Fibroblast of skin of right biceps (primary cell): Measurements from ENCODE around the gene PHF14.

Experiments
- DNase-seq: peaks from one replicate; pipeline ENCODE4 v3.0.0-alpha.2; 2013

PHF14 gene

DNA sequence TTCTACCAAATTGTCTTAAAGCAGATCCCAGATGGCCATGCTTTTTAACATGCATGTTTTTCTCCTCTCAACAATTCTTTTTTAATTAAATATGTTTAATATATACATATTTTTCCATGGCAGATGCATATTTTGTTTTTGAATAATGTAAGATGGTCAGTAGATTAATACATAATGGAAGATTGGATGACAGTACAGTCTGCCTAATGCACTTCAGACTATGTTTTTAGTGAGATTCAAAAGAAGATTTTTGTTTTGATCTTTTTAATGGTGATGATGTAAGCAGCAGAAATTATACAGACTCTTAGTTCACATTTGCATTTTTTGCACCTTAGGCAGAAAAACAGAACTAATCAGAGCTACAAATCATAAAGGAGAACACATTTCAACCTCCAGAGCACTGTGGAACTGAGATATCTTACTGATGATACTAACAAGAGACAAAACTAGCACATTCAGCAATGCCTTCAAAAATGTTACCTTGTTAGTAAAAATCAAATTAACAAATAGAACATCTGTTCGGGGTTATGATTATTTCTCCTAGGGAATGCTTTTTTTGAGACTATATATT, 203.4 kb downstream of the PHF14 start:
- no peak for DNase-seq

DNA sequence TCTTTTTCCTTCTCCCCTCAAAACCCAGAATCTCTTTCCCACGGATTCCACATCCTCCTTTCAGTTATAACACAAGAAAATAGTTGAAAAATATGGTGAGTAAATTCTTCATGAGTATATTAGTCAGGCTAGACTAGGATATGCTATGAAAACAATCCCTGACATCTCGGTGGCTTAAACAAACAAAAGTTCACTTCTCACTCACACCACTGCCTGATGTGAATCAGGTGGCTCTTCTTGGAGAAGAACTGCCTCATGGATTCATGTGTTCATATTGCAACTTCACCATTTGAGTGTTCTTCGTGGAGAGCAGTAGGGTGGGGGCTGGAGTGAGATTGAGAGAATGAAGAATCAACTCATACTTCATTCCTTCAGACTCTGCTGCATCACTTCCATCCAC, 204.1 kb downstream of the PHF14 start:
- DNase-seq: peak; percentile 28

DNA sequence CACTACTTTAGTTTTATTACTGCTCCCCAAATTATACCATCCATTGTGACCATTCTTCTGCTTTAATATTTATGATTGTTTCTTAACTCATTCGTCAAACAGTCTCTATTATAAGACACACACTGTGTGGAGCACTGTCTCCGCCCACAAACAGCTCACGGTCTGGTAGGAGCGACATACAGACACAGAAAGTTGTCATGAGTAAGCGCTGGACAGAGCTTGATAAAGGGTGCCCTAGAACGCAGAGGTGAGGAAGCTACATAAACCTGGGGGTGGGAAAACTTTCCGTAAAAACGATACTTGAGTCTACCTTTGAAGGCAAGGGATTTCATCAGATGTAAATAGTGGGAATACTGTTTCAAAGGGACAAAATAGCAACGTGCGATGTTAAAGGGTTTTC, 207.9 kb downstream of the PHF14 start:
- DNase-seq: no peak

DNA sequence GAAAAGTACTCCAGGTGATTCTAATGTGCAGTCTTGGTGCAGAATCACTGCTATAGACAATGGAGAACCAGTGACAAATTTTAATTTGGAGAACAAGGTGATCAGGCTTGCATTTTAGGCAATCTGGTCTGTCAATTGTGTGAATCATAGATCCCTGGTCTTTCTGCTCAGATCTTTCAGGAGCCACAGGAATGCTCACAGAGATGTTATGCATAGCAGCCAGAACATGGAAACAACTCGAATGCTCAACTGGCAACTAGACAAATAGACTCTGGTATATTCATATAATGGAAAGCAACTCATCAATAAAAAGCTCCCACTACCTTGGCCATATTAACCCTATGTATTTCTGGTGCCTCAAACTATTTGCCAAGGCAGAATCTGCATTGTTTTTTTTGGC, 209.1 kb downstream of the PHF14 start:
- DNase-seq: peak; percentile 61

DNA sequence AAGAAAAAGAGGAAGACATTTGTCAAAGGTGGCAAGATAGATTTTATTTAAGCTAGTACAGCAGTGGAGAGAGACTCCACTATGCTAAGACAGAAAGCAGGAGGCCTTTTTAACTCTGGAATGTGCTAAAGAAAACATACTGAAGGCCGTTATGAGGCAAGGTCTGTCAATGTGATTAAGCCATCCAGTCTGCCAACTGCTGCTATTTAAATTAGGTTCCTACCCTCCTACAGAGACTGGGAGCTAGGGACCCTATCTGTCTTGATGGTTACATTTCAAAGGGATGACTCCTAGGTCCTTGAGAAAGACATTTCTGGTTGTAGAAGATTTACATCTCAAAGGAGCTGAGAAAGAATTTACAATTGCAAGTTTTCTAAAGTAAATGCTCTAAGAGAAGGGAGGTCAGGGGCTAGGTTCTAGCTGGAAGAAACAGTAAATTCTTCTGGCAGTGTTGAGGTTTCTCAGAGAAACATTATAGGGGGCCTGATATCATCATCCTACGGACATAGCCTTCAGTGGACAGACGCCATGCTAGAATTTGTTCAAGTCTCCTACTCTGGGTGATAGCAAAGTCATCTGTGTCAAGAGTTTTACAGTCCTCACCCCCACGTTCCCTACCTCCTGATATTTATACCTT, 211.6 kb downstream of the PHF14 start:
- peak; percentile 67 for DNase-seq

DNA sequence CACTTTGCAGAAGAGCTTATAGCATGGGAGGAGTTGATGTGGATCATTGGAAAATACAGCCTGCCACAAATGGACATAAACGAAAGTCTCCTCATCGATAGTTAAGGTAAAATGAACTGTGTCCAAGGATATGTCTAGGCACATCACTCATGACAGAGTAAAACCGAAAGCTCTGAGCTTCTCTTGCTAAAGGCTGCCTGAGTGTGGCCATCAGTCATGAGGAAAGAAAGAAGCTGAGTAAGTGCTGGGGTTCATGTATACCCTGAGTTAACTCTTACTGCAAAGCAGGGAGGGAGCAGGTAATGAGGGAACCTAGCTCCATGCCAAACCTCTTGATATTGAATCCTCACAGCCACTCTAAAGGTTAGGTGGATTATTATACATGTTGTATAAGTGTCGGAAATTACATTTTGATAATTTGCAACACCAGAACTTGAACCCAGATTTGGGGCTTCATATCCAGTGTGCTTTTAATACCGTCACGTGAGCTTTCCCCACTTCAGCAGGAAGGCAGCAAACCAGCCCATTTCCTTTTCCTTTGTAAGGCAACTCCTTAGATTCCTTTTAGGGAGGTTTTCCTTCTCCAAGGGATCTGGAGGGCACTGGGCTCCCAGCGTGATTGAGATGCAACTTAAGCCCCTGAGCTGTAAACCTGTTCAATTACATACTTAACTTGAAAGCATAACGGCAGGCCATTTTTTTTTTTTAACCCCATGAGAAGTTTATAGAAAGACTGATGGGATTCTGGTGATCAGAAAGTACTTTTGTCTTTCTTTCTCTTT, 215.0 kb downstream of the PHF14 start:
- no peak for DNase-seq

DNA sequence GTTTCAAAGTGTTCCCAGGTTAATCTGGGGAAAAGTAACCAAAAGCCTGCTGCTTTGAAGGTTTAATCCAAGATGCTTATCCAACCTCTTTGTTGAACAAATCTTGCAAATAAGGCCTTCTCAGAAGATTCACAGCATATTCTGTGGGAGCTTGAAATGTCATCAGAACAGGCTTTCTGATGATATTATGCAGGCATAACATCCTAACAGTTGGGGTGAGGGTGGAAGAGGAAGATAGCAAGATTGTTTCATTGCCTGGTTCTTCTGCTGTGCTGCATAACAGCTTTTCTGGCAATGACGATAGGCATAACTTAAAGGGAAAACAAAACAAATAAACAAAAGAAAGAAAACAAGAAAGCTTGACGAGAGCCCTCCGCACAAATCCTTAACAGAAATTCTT, 217.4 kb downstream of the PHF14 start:
- DNase-seq: no peak

DNA sequence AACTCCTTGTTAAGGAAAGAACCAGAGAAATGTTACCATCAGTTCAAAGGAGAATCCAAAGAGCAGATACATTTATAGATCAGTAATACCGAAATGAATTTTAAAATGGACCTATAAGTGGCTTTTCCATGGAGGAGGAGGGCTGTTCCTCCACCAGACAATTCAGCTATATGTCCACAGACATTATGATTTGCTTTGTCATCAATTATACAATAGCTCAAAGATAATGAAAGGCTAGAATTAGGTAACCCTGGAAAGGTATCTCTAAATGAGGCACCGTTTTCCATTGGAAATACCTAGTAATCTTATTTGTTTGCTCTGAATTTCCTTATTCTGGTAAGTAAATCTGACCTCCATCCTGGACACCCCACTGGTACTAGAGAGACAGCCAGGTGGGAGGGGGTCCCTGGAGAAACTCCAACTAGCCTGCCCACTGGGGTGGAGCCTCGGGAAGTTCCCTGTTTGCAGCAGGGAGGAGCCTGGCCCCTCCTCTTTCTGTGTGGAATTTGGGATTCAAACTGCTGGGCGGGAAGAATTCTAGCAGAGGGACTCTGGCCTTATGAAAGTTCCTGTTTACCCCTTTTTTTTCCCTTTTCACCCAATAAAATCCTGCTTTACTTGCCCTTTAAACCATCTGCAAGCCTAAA, 218.0 kb downstream of the PHF14 start:
- no peak for DNase-seq

DNA sequence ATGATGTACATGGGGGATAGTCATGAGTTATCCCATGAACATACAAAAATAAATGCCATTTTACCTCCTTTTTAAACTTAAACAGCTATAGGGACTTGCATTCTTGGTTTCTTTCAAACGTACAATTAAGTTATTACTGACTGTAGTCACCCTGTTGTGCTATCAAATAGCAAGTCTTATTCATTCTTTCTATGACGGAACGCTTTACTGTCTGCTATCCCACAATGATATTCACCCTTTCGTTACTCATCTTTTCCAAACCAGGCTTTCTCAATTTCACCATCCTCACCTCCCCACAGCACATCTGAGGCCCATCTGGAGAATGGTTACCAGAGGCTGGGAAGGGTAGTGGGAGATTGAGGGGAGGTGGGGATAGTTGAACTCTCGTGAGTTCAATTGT, 218.8 kb downstream of the PHF14 start:
- peak; percentile 49 for DNase-seq

DNA sequence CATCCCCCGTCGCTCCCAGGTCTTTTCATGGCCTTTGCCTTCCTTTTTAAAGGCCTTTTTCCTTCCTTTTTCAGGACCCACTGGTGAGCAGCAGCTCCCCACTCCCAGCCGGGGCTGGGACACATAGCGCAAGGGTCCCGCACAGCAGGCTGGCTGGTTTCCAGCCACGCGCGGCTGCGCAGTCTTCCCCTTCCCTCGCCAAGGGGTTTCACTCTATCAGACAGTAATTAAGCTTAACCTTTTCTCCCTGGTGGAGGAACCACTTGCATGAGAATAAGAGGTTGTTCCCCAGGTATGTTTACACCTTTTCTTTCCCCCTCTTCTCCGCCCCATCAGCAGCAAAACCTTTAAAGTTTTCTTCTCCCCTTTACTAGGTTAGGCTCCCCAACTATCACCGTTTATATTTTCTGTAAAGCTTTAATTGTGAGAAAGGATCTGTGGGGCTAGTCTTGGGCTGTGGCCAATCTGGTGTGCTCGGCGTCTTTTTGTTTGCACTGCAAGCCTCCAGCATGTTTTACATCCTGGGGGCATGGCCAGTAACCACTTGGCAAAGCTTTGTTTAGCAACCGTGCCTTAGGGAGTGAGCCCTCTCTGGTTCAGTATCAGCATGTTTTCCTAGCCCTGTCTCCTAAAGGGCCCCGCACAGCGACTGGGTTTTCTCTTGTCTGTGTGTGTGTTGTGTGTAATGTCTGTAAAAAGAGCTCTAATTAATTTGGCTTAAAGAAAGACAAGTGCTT, 219.6 kb downstream of the PHF14 start:
- DNase-seq: peak; percentile 25

DNA sequence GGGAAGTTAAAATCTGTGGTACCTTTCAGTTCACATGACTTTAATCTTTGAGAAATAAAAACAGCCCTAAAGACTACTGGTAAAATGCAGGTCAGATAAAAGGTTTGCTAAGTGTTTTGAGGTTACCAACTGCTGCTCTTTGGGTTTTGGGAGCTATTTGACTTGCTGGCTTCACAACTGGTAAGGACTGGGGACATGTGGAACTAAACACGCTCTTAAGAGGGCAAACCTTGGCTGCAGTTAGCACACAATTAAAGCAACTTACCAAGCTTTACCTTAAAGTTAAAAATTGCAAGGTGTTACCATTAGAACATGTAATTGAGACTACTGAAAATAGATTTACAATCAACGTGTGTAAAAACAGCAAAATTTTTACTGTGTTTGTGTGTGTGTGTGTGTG, 220.2 kb downstream of the PHF14 start:
- no peak for DNase-seq

DNA sequence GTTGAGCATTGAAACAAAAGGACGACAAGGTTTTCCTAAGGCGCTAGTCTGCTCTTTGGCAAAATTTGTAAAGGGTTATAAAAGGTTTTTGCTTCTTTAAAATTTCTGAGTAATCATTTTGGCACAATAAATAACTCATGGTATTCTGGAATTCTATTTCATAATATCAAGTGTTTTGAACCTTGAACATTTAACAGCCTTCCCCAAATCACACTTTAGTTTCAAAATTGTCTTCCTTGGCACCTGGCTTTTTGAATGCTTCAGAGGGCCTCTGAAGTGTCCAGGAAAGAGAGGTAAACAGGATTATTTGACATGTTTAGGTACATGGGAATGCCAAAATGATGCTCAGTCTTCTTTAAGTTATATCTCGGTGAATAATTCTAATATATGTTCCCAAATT, 220.8 kb downstream of the PHF14 start:
- DNase-seq: no peak

DNA sequence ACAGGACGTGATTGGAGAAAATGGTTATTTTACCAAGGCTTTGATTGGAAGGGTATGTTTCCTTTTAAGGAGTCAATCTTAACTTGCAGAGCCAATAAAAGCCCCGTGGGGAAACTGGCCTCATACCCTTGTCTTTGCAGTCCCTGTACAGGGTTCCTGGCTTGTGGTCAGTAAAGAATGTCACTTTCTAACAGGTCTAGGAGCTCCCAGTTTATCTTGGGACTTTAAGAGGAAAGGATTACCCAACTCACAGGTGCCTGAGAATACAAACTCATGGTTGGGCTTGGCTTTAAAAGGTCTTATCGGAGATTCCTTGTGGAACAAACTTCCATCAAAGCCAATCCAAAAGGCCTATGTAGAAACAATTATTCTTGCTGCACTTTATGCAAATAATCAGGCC, 221.8 kb downstream of the PHF14 start:
- DNase-seq: no peak

DNA sequence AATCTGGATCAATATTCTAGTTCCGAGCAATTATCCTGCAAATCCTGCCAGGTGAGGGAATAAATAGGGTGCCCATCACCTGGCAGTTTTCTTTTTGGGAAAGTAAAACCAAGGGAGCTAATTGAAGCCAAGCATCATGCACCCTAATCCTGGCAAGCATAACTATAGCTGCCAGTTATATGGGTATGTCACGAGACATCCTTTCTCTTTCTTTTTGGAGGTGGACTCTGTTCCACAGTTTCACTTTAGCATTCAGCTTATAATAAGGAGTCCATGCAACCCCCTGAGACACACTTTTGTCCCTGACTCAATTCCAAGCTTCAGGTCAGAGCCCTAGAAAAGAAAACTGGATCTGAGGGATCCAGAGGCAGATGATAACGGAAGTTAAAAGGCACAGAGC, 222.5 kb downstream of the PHF14 start:
- no peak for DNase-seq

DNA sequence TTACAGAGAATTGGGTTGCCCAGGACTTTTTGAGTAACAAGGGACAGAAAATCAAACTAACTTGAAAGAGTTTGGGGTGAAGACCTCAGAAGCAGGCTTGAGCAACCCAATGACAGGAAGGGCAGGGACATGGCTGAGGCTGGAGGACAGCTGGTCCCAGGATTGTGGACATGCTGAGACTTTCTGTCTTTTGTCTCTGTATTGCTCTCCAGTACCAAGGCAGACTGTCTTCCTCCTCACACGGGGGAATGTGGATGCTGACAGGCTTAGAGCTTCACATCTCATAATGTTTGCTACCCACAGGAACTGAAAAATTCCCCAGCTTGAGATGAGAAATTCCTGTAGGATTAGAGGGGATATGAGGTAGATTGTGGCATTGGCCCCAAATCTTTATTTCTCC, 229.6 kb downstream of the PHF14 start:
- DNase-seq: no peak

DNA sequence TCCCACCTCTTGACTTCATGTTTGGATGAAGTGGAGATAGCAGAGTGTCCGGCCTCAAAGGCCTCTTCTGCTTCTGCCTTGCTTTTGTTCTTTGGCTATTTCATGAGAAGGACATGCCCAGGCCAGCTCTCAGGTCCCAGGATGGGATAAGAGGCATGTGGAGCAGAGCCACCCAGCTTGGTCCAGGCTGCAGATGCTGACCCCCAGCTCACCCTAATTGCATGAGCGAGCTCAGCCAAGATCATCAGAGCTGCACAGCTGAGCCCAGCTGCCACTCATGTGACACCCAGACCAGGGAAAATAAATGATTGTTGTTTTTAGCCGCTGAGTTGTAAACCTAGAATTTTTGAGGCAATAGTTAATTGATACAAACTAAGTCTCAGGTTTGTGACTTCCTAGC, 230.0 kb downstream of the PHF14 start:
- no peak for DNase-seq

DNA sequence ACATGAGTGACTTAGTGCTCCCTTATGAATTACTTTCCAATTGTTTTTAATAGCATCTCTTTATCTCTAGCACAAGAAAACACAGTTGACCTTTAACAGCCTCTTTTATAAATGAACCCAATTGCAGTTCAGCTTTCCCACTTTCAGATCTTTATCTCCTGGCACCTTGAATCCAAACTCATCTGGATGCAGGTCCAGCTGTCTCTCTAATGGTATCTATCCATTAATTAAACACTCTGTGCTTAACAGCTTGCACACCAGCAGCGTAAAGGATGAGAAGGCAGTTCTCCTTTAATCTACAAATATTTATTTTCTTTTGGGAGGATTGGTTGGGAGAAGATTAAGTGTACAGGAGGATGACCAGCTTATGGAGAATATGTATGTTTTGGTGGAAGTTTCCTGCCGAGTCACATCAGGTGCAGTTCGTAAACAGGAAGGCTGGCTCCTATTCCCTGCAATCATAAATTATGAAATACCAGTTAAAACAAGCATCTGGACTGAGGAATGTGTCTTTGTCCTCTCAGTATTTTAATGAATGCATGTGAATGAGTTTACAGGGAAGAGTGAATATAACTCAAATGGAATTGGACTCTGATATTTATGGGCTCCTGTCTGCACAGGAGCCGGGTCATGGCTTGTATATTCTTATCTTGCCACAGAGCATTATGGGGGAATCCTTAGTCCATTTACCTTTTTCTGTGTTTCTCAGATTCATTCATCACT, 232.7 kb downstream of the PHF14 start:
- no peak for DNase-seq

DNA sequence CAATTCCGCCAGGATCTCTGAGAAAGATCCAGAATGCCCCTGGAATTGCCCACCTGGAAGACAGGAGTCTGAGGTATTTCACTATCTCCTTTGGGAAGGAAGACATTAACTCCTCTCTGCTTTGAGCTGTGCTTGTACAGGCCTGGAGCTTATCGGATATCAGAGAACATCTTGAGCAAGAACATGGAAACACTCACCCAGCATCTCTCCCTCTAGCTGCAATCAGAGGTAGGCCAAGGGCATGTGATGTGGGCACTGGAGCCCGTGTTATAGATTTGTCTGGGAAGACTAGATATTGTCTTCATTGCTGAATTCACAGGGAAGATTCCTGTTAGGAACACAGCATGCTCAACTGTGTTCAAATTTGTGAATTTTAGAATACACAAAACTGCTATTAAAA, 233.9 kb downstream of the PHF14 start:
- no peak for DNase-seq

DNA sequence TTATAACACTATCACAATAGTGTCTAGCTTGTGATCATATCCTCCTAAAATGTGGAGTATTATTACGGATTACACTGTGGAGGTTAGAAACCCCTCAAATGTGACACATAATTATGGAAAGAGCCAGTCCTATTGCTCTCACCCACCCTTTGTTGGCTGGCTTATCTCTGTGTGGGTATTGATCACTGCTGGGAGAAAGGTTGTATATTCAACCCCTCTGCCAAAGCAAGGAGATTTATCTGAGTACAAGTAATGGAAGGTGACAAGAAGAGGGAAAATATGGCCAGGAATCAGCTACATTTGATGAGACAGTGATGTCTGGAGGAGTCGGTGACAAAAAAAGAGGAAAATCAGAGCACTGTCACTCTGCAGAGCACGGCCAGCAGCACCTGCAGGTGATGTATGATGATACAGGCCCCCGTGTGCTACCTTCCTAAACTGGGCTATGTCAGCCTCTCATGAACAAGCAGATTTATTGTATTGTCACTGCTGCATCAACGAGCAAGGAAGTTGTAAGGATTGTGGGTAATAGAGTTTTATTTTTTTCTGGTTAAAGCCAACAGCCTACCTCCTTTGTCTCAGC, 235.3 kb downstream of the PHF14 start:
- DNase-seq: no peak

DNA sequence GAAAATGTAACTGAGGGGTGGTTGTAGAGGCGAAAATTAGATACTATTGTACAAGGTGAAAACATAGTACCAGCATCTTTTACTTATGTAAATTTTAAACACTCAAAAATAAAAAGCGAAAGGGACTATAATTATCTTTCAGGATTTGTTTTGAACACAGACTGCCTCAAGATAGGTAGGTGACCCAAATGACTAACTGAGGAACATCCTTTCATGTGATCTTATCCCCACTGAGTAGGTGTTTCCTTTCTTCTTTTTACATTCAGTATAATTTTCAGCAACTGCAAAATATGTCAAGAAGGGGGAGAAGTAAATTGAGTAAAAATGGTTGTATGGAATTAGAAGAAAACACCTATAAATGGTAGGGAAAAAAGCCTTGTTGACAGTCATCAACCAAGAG, 236.7 kb downstream of the PHF14 start:
- DNase-seq: no peak

DNA sequence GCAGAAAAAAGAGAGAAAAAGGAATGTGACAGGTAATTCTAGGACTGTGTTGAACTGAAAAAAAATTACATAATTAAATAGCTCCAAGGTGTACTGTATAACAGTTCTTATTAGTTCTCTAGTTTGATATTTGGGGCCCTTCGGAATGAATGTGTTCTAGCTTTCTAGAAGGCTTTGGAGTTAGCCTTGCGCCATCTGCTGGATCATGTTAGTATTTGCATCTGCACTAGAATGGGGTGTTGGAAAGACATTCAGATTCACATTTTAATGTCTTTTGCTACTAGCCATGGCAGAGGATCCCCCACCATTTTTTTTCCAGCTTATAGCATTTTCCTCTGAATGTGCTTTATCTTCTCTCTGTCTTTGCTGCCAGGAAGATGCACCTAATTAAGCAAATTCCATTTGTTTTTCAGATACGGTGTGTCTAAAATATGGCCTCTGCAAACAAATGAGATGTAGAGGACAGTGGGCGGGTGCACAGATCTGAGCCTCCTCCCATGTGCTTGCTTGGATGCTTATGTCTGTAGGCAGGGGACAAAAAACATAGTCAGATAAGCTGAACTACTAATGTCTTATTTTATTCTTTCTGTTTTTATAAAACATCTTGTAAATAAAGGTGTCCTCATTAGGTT, 238.5 kb downstream of the PHF14 start:
- DNase-seq: peak; percentile 61

DNA sequence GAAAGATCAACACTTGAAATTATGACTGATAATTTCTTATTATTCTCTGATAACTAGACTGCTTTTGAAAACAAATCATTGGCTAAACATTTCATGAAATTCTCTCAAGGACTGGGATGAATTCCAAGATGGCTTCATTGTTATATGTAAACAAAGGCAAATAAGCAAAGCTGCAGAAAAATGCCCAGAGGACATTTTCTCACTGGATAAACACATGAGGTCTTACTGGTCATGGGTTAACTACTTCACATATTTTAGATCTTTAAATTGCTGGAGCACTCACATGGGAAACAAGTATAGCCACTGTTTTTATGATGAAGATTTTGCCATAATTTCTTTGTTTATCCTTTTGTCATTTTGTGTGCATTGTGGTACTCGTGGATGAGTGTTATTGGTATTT, 239.1 kb downstream of the PHF14 start:
- DNase-seq: no peak
